Measurements from ENCODE around the gene ZBTB16.

ZBTB16 gene

GRCh38 chr11:114156131-114156581 lies 96.6 kb downstream of the ZBTB16 start:
- H3K4me3 ChIP-seq (replicated peaks; ENCODE audit: low read depth, low read length): no peak overlapping the region
- DNase-seq (ENCODE audit: extremely low read depth, insufficient read length): no peak
- H3K27me3 ChIP-seq (replicated peaks; ENCODE audit: control insufficient read depth, insufficient read depth, low read length): no peaks in the 10 kb centered on the region; the same call in none of the 2 replicates
- H3K36me3 ChIP-seq (ENCODE audit: control insufficient read depth, insufficient read depth, low read length): no peaks in the 10 kb centered on the region
- TF ChIP-seq CTCF (IDR thresholded peaks at IDR 0.05; ENCODE audit: insufficient read depth, low read length, poor library complexity, severe bottlenecking): no peak

GRCh38 chr11:114156782-114157181 lies 97.3 kb downstream of the ZBTB16 start:
- no peak for DNase-seq (ENCODE audit: extremely low read depth, insufficient read length)
- Histone ChIP-seq H3K27me3 (replicated peaks; ENCODE audit: control insufficient read depth, insufficient read depth, low read length) (no peaks in the 10 kb centered on the region; the same call in none of the 2 replicates), H3K36me3 (ENCODE audit: control insufficient read depth, insufficient read depth, low read length) (no peaks in the 10 kb centered on the region), H3K4me3 (replicated peaks; ENCODE audit: low read depth, low read length) (no peak overlapping the region)
- TF ChIP-seq CTCF (IDR thresholded peaks at IDR 0.05; ENCODE audit: insufficient read depth, low read length, poor library complexity, severe bottlenecking): no peak

GRCh38 chr11:114157476-114158050 lies 98.1 kb downstream of the ZBTB16 start:
- Histone ChIP-seq H3K36me3 (ENCODE audit: control insufficient read depth, insufficient read depth, low read length) (no peaks in the 10 kb centered on the region), H3K4me3 (replicated peaks; ENCODE audit: low read depth, low read length) (no peak overlapping the region), H3K27me3 (replicated peaks; ENCODE audit: control insufficient read depth, insufficient read depth, low read length) (no peaks in the 10 kb centered on the region; the same call in none of the 2 replicates)
- DNase-seq (ENCODE audit: extremely low read depth, insufficient read length): no peak
- TF ChIP-seq CTCF (IDR thresholded peaks at IDR 0.05; ENCODE audit: insufficient read depth, low read length, poor library complexity, severe bottlenecking): no peak

- no peaks in the 10 kb centered on the region for H3K36me3 ChIP-seq (ENCODE audit: control insufficient read depth, insufficient read depth, low read length)
- TF ChIP-seq CTCF (IDR thresholded peaks at IDR 0.05; ENCODE audit: insufficient read depth, low read length, poor library complexity, severe bottlenecking): no peak
- no peak overlapping the region for H3K4me3 ChIP-seq (replicated peaks; ENCODE audit: low read depth, low read length)
- DNase-seq (ENCODE audit: extremely low read depth, insufficient read length): no peak
- H3K27me3 ChIP-seq (replicated peaks; ENCODE audit: control insufficient read depth, insufficient read depth, low read length): no peaks in the 10 kb centered on the region; the same call in none of the 2 replicates
These were observed 98.9 kb downstream of the ZBTB16 start for GRCh38 chr11:114158421-114158820.

- DNase-seq (ENCODE audit: extremely low read depth, insufficient read length): no peak
- H3K36me3 ChIP-seq (ENCODE audit: control insufficient read depth, insufficient read depth, low read length): no peaks in the 10 kb centered on the region
These were observed 99.4 kb downstream of the ZBTB16 start for GRCh38 chr11:114158886-114159285.

More at GRCh38 chr11:114158886-114159285, 99.4 kb downstream of the ZBTB16 start:
- Histone ChIP-seq H3K4me3 (replicated peaks; ENCODE audit: low read depth, low read length) (no peak overlapping the region), H3K27me3 (replicated peaks; ENCODE audit: control insufficient read depth, insufficient read depth, low read length) (no peaks in the 10 kb centered on the region; the same call in none of the 2 replicates)
- TF ChIP-seq CTCF (IDR thresholded peaks at IDR 0.05; ENCODE audit: insufficient read depth, low read length, poor library complexity, severe bottlenecking): no peak
